HEK293 (cell line): Measurements from ENCODE around the gene TLK1.

Experiments
- GLI2 ChIP-seq: fragments of 450-650 bp; formaldehyde crosslinking; IDR thresholded peaks from 2 replicates; pipeline ENCODE4; 2017; ENCODE audit warnings: missing biosample characterization, missing genetic modification characterization, low read depth, borderline replicate concordance
- GLIS1 ChIP-seq: fragments of 450-650 bp; formaldehyde crosslinking; IDR thresholded peaks from 2 replicates; pipeline ENCODE4 v1.5.1; 2016; ENCODE audit warnings: missing biosample characterization, missing genetic modification characterization
- HOXA7 ChIP-seq: sonication (generic); formaldehyde crosslinking; IDR thresholded peaks from 2 replicates; pipeline ENCODE4 v1.8.1; 2022; ENCODE audit warnings: missing genetic modification reagents, borderline replicate concordance
- SP3 ChIP-seq: fragments of 450-650 bp; formaldehyde crosslinking; IDR thresholded peaks from 2 replicates; pipeline ENCODE4 v1.5.1; 2016; ENCODE audit warnings: missing biosample characterization, missing genetic modification characterization
- SP7 ChIP-seq: fragments of 450-650 bp; formaldehyde crosslinking; IDR thresholded peaks from 2 replicates; pipeline ENCODE4 v1.5.1; 2016; ENCODE audit warnings: missing biosample characterization, missing genetic modification characterization
- TCF7L2 ChIP-seq: IDR thresholded peaks from 2 replicates; pipeline ENCODE4 v1.6.1; 2011; ENCODE audit warnings: low read depth, mild to moderate bottlenecking, inconsistent platforms, low read length, moderate library complexity, borderline replicate concordance
- TRIM28 ChIP-seq: IDR thresholded peaks from 2 replicates; pipeline ENCODE4 v1.6.1; 2011; ENCODE audit warnings: low read length, control low read depth, borderline replicate concordance
- ZBTB44 ChIP-seq: fragments of 450-650 bp; IDR thresholded peaks from 2 replicates; pipeline ENCODE4 v1.5.1; 2018; ENCODE audit warnings: missing biosample characterization, mild to moderate bottlenecking, missing genetic modification characterization
- ZBTB48 ChIP-seq: fragments of 450-650 bp; formaldehyde crosslinking; IDR thresholded peaks from 2 replicates; pipeline ENCODE4 v1.5.1; 2016; ENCODE audit warnings: missing biosample characterization, missing genetic modification characterization
- ZFP3 ChIP-seq: fragments of 450-650 bp; formaldehyde crosslinking; IDR thresholded peaks from 2 replicates; pipeline ENCODE4 v1.5.1; 2016; ENCODE audit warnings: low read depth, missing biosample characterization, missing genetic modification characterization
- ZIC2 ChIP-seq: fragments of 450-650 bp; formaldehyde crosslinking; IDR thresholded peaks from 2 replicates; pipeline ENCODE4 v1.5.1; 2016; ENCODE audit warnings: missing biosample characterization, missing genetic modification characterization
- ZNF202 ChIP-seq: fragments of 450-650 bp; formaldehyde crosslinking; IDR thresholded peaks from 2 replicates; pipeline ENCODE4 v1.5.1; 2016; ENCODE audit warnings: missing biosample characterization, missing genetic modification characterization, borderline replicate concordance
- ZNF274 ChIP-seq, 2 experiments: fragments of 200-500 bp in 1 of 2; fragments of 450-650 bp in 1 of 2; sonication (Bioruptor generic) in 1 of 2; formaldehyde crosslinking in 1 of 2; IDR thresholded peaks; 2 replicates each; pipeline versions ENCODE4 v1.5.1 to v1.6.1; 2014 to 2016; ENCODE audit warnings: borderline replicate concordance in 1 of 2, inconsistent platforms in 1 of 2, low read length in 1 of 2, missing biosample characterization in 1 of 2, missing genetic modification characterization in 1 of 2
- ZNF335 ChIP-seq: fragments of 450-650 bp; formaldehyde crosslinking; conservative IDR thresholded peaks from 2 replicates; pipeline ENCODE4 v1.5.1; 2016; ENCODE audit warnings: missing biosample characterization, missing genetic modification characterization
- ZNF394 ChIP-seq: fragments of 450-650 bp; formaldehyde crosslinking; IDR thresholded peaks from 2 replicates; pipeline ENCODE4 v1.5.1; 2016; ENCODE audit warnings: missing biosample characterization, missing genetic modification characterization, mild to moderate bottlenecking, moderate library complexity, borderline replicate concordance
- ZNF426 ChIP-seq: fragments of 450-650 bp; formaldehyde crosslinking; IDR thresholded peaks from 2 replicates; pipeline ENCODE4 v1.5.1; 2017; ENCODE audit warnings: missing biosample characterization, missing genetic modification characterization, mild to moderate bottlenecking, inconsistent platforms, moderate library complexity
- ZNF514 ChIP-seq: fragments of 450-650 bp; formaldehyde crosslinking; IDR thresholded peaks from 2 replicates; pipeline ENCODE4 v1.5.1; 2016; ENCODE audit warnings: missing biosample characterization, missing genetic modification characterization
- ZNF624 ChIP-seq: fragments of 450-650 bp; formaldehyde crosslinking; IDR thresholded peaks from 2 replicates; pipeline ENCODE4 v1.5.1; 2017; ENCODE audit warnings: missing biosample characterization, missing genetic modification characterization
- ZNF645 ChIP-seq: fragments of 450-650 bp; formaldehyde crosslinking; IDR thresholded peaks from 2 replicates; pipeline ENCODE4; 2016; ENCODE audit warnings: missing biosample characterization, missing genetic modification characterization
- ZNF670 ChIP-seq: fragments of 450-650 bp; formaldehyde crosslinking; IDR thresholded peaks from 2 replicates; pipeline ENCODE4 v1.5.1; 2016; ENCODE audit warnings: missing biosample characterization, missing genetic modification characterization, low read depth
- ZNF776 ChIP-seq: fragments of 450-650 bp; formaldehyde crosslinking; IDR thresholded peaks from 2 replicates; pipeline ENCODE4 v1.5.0; 2017; ENCODE audit warnings: missing biosample characterization, missing genetic modification characterization, borderline replicate concordance
- ZNF843 ChIP-seq: fragments of 450-650 bp; formaldehyde crosslinking; IDR thresholded peaks from 2 replicates; pipeline ENCODE4 v1.5.1; 2016; ENCODE audit warnings: missing biosample characterization, missing genetic modification characterization
- TF ChIP-seq, protein P1 (sequence below): fragments of 450-650 bp; formaldehyde crosslinking; IDR thresholded peaks from 2 replicates; pipeline ENCODE4 v1.5.1; 2017; ENCODE audit warnings: missing biosample characterization, missing genetic modification characterization
- TF ChIP-seq, protein P2 (sequence below): fragments of 450-650 bp; formaldehyde crosslinking; IDR thresholded peaks from 2 replicates; pipeline ENCODE4 v1.5.1; 2016; ENCODE audit warnings: missing biosample characterization, missing genetic modification characterization, low read depth
- TF ChIP-seq, protein P3 (sequence below): fragments of 450-650 bp; formaldehyde crosslinking; IDR thresholded peaks from 2 replicates; pipeline ENCODE4 v1.5.1; 2016; ENCODE audit warnings: missing biosample characterization, missing genetic modification characterization, borderline replicate concordance
- TF ChIP-seq, protein P4 (sequence below): fragments of 450-650 bp; formaldehyde crosslinking; IDR thresholded peaks from 2 replicates; pipeline ENCODE4 v1.5.1; 2016; ENCODE audit warnings: missing biosample characterization, missing genetic modification characterization
- TF ChIP-seq, protein P5 (sequence below): fragments of 450-650 bp; formaldehyde crosslinking; IDR thresholded peaks from 2 replicates; pipeline ENCODE4 v1.5.1; 2016; ENCODE audit warnings: missing biosample characterization, missing genetic modification characterization

The TLK1 gene

DNA sequence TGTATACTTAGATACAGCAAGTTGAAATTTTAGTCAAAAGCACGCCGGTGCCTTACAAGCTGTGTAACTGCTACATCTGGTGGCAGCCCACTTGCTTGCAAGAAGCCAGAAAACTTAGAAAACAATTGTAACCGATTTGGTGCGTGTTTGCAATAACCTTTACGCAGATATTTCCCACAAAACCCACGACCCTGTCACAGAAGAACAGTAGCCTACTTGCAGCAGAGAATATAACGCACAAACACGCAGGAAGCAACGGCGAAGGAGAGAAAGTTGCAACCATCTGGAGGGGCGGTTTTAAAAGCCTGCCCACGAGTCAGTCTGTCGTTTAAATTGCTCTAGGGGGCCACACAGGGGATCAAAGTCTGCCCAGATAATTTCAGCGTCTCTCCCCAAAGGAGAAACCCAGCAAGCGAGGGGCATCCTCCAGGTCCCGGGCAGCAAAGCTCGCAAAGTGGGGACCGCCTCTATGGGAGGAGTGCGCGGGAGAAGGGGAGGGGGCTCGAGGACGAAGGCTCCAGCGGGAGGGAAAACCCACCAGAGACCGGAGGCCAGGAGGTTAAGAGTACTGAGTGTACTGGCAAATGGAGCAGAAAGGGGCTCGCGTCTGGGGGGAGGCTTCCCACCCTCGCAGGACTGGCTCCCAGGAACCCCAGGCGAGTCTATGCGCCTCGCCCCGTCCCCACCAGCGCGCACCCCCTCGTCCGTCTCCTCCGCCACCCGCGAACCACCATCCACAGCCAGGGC lies 1.1 kb downstream of the TLK1 start (continued):
- TF ChIP-seq ZIC2 (tag by site-specific recombination) (no peak), SP7 (tag by site-specific recombination) (no peak), ZNF335 (tag by site-specific recombination) (peak; percentile 42), ZNF624 (tag by site-specific recombination) (no peak), ZFP3 (tag by site-specific recombination) (no peak), ZNF202 (tag by site-specific recombination) (no peak), SP3 (peak; percentile 55; the same call in 1 of the 2 replicates), ZNF426 (tag by site-specific recombination) (no peak), ZNF843 (no peak), ZNF670 (tag by site-specific recombination) (no peak), TCF7L2 (0 out of 2 replicates have a peak, but pooled peaks have one; percentile 24), GLIS1 (tag by site-specific recombination) (peak; percentile 63), ZNF394 (tag by site-specific recombination) (no peak), ZNF274 (IDR thresholded peaks at IDR 0.05; ENCODE audit: low read length) (no peak), ZNF274 (tag by site-specific recombination; IDR thresholded peaks at IDR 0.05; ENCODE audit: borderline replicate concordance) (no peak), ZBTB44 (tag by site-specific recombination) (no peak), HOXA7 (CRISPR knock-in tag) (no peak), GLI2 (tag by site-specific recombination) (no peak), ZNF645 (tag by site-specific recombination) (no peak), ZNF514 (tag by site-specific recombination) (no peak), ZNF776 (tag by site-specific recombination) (no peak), ZBTB48 (tag by site-specific recombination) (no peak), TRIM28 (no peak)
- TF ChIP-seq, protein P1, sequence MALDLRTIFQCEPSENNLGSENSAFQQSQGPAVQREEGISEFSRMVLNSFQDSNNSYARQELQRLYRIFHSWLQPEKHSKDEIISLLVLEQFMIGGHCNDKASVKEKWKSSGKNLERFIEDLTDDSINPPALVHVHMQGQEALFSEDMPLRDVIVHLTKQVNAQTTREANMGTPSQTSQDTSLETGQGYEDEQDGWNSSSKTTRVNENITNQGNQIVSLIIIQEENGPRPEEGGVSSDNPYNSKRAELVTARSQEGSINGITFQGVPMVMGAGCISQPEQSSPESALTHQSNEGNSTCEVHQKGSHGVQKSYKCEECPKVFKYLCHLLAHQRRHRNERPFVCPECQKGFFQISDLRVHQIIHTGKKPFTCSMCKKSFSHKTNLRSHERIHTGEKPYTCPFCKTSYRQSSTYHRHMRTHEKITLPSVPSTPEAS (tag by site-specific recombination), result no peak
- TF ChIP-seq, protein P2, sequence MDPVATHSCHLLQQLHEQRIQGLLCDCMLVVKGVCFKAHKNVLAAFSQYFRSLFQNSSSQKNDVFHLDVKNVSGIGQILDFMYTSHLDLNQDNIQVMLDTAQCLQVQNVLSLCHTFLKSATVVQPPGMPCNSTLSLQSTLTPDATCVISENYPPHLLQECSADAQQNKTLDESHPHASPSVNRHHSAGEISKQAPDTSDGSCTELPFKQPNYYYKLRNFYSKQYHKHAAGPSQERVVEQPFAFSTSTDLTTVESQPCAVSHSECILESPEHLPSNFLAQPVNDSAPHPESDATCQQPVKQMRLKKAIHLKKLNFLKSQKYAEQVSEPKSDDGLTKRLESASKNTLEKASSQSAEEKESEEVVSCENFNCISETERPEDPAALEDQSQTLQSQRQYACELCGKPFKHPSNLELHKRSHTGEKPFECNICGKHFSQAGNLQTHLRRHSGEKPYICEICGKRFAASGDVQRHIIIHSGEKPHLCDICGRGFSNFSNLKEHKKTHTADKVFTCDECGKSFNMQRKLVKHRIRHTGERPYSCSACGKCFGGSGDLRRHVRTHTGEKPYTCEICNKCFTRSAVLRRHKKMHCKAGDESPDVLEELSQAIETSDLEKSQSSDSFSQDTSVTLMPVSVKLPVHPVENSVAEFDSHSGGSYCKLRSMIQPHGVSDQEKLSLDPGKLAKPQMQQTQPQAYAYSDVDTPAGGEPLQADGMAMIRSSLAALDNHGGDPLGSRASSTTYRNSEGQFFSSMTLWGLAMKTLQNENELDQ (tag by site-specific recombination), result no peak
- TF ChIP-seq, protein P3, sequence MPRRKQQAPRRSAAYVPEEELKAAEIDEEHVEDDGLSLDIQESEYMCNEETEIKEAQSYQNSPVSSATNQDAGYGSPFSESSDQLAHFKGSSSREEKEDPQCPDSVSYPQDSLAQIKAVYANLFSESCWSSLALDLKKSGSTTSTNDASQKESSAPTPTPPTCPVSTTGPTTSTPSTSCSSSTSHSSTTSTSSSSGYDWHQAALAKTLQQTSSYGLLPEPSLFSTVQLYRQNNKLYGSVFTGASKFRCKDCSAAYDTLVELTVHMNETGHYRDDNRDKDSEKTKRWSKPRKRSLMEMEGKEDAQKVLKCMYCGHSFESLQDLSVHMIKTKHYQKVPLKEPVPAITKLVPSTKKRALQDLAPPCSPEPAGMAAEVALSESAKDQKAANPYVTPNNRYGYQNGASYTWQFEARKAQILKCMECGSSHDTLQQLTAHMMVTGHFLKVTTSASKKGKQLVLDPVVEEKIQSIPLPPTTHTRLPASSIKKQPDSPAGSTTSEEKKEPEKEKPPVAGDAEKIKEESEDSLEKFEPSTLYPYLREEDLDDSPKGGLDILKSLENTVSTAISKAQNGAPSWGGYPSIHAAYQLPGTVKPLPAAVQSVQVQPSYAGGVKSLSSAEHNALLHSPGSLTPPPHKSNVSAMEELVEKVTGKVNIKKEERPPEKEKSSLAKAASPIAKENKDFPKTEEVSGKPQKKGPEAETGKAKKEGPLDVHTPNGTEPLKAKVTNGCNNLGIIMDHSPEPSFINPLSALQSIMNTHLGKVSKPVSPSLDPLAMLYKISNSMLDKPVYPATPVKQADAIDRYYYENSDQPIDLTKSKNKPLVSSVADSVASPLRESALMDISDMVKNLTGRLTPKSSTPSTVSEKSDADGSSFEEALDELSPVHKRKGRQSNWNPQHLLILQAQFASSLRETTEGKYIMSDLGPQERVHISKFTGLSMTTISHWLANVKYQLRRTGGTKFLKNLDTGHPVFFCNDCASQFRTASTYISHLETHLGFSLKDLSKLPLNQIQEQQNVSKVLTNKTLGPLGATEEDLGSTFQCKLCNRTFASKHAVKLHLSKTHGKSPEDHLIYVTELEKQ, result no peak
- TF ChIP-seq, protein P4, sequence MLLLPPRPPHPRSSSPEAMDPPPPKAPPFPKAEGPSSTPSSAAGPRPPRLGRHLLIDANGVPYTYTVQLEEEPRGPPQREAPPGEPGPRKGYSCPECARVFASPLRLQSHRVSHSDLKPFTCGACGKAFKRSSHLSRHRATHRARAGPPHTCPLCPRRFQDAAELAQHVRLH (tag by site-specific recombination), result no peak
- TF ChIP-seq, protein P5, sequence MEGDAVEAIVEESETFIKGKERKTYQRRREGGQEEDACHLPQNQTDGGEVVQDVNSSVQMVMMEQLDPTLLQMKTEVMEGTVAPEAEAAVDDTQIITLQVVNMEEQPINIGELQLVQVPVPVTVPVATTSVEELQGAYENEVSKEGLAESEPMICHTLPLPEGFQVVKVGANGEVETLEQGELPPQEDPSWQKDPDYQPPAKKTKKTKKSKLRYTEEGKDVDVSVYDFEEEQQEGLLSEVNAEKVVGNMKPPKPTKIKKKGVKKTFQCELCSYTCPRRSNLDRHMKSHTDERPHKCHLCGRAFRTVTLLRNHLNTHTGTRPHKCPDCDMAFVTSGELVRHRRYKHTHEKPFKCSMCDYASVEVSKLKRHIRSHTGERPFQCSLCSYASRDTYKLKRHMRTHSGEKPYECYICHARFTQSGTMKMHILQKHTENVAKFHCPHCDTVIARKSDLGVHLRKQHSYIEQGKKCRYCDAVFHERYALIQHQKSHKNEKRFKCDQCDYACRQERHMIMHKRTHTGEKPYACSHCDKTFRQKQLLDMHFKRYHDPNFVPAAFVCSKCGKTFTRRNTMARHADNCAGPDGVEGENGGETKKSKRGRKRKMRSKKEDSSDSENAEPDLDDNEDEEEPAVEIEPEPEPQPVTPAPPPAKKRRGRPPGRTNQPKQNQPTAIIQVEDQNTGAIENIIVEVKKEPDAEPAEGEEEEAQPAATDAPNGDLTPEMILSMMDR (tag by site-specific recombination), result peak; percentile 79
